Fibroblast of mammary gland (primary cell): ENCODE data around the gene GCAT.

Source experiments
- DNase-seq: peaks from one replicate; pipeline ENCODE4 v3.0.0-alpha.2; 2010; ENCODE audit warnings: low read depth
- H3K4me3 ChIP-seq: 2 replicates; pipeline ENCODE4 v1.5.1; 2011; ENCODE audit warnings: low read depth, mild to moderate bottlenecking, low read length, moderate library complexity; ENCODE audit not compliant: control insufficient read depth
- TF ChIP-seq, protein P1 (sequence below): conservative IDR thresholded peaks from 2 replicates; pipeline ENCODE4 v1.5.1; 2011; ENCODE audit warnings: low read depth, low read length, inconsistent platforms; ENCODE audit not compliant: control insufficient read depth, insufficient read depth

Gene GCAT

DNA sequence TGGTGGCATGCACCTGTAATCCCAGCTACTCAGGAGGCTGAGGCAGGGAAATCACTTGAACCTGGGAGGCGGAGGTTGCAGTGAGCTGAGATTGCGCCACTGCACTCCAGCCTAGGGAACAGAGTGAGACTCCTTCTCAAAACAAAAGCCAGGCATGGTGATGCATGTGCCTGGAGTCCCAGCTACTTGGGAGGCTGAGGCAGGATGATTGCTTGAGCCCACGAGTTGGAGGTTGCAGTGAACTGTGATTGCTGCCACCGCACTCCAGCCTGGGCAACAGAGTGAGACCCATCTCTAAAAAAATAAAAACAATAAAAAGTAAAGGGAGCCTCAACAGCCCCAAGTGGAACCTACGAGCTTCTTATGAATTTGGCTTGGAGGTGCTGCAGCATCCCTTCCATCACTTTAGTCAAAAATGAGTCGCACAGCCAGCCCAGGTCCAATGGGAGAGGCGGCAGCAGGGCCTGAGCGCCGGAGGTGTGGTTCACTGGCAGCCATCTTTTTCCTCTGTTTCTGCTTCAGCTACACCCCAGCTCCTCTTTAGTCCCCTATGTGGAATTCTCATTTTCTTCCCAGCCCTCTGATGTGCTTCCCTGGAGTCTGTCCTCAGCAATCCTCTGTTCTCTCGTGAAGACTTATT is 29.2 kb upstream of the GCAT start:
- TF ChIP-seq, protein P1, sequence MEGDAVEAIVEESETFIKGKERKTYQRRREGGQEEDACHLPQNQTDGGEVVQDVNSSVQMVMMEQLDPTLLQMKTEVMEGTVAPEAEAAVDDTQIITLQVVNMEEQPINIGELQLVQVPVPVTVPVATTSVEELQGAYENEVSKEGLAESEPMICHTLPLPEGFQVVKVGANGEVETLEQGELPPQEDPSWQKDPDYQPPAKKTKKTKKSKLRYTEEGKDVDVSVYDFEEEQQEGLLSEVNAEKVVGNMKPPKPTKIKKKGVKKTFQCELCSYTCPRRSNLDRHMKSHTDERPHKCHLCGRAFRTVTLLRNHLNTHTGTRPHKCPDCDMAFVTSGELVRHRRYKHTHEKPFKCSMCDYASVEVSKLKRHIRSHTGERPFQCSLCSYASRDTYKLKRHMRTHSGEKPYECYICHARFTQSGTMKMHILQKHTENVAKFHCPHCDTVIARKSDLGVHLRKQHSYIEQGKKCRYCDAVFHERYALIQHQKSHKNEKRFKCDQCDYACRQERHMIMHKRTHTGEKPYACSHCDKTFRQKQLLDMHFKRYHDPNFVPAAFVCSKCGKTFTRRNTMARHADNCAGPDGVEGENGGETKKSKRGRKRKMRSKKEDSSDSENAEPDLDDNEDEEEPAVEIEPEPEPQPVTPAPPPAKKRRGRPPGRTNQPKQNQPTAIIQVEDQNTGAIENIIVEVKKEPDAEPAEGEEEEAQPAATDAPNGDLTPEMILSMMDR = no peak
- peak; percentile 44 for DNase-seq
- H3K4me3 ChIP-seq = no peak overlapping the region

DNA sequence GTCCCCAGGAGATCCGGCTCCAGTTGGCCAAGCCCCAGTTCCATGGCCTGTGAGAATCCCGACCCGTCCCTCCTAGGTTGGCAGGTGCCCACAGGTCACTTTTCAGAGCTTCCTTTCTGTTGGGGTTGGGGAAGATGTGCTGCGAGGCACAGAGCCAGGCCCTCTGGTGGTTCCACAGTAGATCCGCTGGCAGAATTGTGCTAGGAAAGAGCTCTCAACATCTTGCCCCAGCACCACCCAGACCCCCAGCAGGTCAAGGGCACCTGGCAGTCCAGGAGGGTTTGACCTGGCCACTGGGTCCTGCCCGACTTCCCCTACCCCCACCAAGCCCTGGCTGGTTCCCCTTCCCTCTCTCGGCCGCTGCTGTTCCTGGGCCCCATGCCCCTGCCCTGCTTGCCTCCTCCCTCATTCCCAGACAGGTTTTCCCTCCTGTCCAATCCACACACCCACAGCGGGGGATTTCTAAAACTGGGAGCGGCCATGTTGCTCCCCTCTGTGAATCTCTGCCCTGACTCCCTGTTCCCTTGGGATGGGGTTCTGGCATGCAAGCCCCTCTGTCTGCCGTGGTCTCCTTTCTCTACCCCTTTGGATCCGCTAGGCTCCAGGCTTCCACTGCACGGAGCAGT is 26.2 kb upstream of the GCAT start:
- peak; percentile 38 for DNase-seq
- H3K4me3 ChIP-seq = no peak overlapping the region
- TF ChIP-seq, protein P1 = peak; percentile 38

DNA sequence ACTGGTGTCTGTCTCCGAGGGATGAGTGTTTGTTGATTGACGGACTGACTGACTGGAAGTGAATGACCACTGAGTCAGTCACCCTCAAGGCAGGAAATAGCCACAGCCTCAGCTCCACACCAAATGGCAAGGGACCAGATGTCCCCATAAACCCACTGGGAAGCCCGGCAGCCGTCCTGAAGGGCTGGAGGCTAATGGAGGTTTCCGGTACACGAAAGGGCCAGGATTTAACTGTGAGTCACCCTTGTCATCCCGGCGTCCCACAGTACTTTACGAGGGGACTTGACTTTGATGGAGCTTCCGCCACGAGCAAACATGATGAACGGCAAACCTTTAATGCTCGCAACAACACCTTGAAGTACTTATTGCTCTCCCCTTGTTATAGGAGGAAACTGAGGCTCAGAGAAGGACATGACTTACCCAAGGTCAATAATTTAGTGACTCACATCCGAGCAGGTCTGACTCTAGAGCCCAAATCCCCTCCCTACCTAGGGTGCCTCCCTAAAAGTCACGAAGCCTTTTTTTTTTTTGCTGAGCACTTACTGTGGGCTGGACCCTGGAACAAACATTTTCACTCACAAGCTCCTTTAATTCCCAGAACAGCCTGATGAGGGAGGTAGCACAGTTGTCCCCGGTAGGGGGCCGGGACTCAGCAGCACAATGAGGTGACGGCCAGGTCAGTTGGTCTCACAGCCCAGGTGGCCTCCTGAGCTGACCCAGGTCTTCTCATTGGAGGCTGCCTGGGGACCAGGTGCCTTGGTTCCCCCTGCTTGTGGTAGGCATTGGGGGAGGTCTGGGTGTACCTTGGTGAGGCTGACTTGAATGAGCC is 25.2 kb upstream of the GCAT start:
- TF ChIP-seq, protein P1 = no peak
- DNase-seq = peak; percentile 57
- H3K4me3 ChIP-seq = no peak overlapping the region

DNA sequence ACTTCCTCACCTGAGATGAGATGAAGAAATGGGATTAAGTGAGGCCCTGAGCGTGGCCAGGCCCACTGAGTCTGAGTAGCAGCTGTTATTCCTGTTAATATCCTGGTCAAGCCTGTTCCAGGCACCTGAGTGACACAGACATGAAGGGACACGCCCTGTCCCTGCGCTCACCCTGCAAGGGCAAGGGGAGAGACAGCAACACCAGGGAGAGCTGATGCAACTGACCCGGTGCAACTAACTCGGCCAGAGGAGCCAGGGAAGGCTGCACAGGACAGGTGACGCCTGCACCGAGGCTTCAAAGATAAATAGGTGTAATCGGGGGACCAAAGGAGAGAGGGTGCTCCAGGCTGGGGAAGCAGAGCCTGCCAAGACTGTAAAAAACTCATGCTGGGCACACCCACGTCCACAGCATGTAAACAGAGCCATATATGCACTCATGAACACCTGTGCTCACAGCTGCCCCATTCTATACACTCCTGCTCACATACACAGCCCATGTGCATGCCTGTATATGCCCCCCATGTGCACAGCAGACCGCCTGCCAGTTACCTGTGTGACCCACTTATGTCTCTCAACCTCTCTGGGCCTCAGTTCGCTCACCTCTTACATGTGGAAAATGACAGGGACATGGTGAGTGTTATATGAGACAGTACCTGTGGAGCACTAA is 22.8 kb upstream of the GCAT start:
- H3K4me3 ChIP-seq = no peak overlapping the region
- TF ChIP-seq, protein P1 = no peak
- DNase-seq = no peak

DNA sequence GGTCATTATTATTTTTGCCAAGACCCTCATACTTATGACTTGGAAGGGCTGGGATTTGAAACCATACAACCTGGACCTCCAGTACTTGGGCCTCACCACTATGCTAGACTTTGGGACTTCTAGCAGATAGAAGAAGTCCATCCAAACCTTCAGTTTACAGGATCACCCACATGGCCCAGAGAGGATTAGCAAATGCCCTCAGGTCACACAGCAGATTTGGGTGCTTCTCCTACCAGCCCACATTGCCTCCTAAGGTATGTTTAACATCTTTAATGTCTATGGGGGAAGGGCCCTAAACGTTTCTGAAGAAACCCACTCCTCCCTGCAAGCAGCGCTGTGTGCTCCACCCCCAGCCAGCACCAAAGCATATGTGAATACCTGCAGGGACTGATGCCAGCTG is 17.5 kb upstream of the GCAT start:
- DNase-seq = no peak
- no peak overlapping the region for H3K4me3 ChIP-seq
- TF ChIP-seq, protein P1 = no peak

DNA sequence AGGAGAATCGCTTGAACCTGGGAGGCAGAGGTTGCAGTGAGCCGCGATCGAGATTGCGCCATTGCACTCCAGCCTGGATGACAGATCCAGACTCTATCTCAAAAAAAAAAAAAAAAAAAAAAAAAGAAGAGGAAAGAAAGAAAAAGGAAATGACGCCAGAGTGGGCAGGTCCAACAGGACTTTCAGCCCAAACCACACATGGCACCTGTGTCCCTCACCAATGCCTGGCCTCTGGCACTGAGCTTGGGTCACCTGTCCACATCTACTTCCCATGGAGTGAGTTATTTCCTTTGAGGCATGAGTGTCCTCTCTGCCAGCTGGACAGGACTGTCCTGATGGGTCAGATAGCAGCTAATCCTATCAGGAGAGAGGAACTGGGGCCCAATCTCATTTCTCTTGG is 15.2 kb upstream of the GCAT start:
- TF ChIP-seq, protein P1 = no peak
- DNase-seq = no peak

More for the DNA sequence above, 15.2 kb upstream of the GCAT start:
- no peak overlapping the region for H3K4me3 ChIP-seq
